NCI-H69 (cell line): ENCODE results near the gene CTNNAL1.

ENCODE experiments used
- DNase-seq: peaks from one replicate; lab custom pipeline; 2025; lab: John Stamatoyannopoulos, UW

Gene CTNNAL1

DNA sequence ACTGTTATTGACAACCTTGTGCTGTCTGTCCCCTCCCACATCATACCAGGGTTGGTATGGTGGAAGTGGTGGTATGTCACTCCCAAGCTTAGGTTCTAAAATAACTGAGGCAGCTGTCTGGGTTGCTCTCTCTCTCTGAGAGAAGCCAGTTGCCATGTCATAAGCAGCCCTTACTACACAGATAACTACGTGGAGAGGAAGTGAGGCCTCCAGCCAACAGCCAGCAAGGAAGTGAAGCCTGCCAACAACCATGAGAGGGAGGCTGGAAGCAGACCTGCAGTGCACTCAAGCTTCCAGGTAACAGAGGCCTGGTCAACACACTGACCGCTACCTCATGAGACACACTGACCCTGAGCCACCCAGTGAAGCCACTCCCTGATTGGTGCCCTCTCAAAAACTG is 18.6 kb downstream of the CTNNAL1 start:
- DNase-seq = no peak

- DNase-seq = no peak
These were observed 21.8 kb downstream of the CTNNAL1 start for GRCh38 chr9:108991479-108991878.

DNA sequence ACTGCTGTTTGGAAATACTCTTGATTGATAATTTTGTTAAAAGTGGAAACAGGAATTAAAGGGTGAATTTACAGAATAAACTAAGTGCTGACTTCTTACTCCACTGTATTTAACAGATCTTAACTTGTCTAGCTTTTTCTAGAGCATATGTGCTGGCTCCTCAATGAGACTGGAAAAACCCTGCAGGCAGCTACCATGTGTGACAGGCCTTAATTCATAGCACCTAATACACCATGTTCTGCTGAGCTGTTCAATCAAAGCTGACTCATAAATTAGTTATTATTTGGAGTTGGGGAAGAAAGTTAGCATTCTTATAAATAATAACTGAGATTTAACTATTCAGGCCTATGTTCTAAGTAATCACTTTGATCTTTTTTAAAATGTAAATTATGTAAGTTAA is 29.4 kb downstream of the CTNNAL1 start:
- DNase-seq = no peak

DNA sequence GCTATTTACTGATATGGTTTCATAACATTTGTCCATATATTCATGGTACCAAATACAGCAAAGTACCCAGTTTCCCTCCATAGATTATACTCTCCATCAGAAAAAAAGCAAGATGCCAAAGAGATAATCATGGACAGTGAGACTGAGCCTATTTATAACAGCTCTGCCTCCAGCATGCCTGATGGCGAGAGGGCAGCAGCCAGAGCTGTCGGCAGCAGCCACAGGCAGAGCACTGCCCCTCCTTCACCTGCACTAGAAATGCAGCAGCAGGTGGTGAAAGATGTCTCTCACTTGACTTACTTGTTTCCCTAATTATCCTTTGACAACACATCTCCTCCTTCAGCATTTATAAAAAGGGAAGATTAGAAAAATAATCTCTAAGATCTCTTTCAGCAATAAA is 32.4 kb downstream of the CTNNAL1 start:
- DNase-seq = no peak

GRCh38 chr9:108978205-108978604 is 35.1 kb downstream of the CTNNAL1 start:
- DNase-seq = no peak

- no peak for DNase-seq
These were observed 39.4 kb downstream of the CTNNAL1 start for GRCh38 chr9:108973895-108974294.

DNA sequence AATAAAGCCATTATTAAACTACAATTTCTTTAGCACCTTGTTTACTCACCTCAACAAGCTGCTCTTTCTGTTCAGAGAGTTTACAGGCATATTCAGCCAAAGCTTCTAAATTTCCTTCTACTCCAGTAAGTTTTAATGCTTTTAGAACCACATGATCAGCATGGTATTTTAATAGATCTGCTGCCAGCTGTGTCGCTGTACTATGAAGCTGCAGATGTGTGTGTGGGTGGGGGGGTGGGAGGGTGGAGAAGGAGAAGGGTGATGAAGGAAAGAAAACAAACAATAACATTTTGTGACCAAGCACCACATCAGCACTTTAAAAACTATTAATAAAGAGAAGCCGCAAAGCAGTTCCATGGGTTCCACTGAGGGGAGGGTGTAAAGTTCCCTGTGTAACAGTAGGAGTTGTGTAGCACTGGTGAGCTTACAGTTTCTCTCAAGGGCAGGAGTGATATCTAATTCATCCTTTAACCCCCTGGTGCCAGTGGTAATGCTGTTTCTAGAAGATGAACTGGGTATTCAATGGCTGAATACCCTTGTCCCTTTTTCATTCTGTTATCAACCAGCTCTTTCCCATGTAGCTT is 40.6 kb downstream of the CTNNAL1 start:
- DNase-seq = peak; percentile 34

DNA sequence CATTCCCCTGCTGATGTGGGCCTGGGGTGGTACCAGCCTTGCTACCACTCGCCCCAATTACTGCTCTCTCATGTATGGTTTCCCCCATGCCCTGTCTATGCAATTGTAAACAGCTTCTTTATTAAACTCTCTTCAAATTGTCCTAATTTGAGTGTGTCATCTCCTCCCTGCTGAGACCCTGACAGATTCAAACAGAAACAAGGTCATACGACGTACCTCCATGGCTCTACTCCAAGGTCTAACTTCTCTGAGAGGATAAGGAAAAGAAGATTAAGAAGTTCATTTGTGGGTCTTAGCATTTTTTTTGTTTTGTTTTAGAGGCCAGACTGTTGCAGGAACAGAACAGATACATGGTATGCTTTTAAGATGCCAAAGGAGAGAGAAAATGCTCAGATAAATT is 41.1 kb downstream of the CTNNAL1 start:
- DNase-seq = peak; percentile 81

DNA sequence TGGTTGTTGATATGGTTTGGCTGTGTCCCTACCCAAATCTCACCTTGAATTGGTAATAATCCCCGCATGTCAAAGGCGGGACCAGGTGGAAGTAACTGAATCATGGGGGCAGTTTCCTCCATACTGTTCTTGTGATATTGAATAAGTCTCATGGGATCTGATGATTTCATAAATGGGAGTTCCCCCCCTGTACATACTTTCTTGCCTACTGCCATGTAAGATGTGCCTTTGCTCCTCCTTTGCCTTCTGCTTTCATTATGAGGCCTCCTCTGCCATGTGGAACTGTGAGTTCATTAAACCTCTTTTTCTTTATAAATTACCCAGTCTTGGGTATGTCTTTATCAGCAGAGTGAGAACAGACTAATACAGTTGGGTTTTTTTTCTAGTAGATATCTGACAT is 41.9 kb downstream of the CTNNAL1 start:
- peak; percentile 12 for DNase-seq

DNA sequence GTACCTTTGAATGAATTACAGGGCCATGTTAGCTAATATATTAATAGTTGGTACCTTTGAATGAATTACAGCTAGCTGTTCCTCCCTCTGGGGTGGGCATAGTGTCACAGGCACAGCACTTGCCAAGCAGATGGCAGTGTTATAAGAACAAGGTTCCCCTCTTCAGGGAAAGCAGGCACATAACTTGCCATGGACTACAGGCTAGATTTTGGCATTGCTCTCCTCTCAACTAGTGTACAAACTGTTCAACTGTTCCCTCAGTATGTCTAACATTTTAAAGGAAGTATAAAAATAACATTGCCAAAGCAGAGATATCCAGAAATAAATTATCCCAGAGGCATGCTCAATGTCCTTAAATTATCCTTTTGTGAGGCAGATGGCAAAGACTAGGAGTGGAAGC is 45.4 kb downstream of the CTNNAL1 start:
- no peak for DNase-seq

DNA sequence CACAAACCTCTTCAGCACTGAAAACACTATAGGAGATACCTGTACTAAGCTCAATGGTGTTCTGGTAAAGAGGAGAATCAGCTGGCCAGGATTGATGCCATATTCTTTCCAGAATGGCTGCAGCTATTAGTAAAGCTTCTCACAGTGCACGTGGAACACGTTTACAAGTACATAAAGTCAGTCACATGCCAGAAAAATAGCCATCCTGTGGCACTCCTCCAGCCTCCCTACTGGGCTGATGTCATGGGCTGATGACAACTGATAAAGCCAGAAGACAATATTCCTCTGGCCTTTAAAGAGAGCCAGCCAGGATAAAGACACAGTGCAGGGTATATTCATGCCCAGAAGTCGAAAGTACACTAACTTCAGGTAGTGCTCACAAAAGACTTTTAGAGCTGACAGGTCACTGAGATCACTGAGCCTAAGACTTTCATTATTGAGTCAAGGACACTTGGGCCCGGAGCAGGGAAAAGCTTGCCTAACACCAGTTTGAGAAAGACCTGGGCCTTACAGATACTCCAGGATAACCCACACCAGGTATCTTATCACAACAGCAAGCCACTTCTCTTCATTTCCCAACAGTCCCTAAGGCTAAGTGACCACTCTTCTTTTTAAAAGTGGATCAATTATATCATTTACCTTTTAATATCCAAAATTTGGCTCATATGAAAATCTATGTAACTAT is 49.7 kb downstream of the CTNNAL1 start:
- DNase-seq = peak; percentile 24

DNA sequence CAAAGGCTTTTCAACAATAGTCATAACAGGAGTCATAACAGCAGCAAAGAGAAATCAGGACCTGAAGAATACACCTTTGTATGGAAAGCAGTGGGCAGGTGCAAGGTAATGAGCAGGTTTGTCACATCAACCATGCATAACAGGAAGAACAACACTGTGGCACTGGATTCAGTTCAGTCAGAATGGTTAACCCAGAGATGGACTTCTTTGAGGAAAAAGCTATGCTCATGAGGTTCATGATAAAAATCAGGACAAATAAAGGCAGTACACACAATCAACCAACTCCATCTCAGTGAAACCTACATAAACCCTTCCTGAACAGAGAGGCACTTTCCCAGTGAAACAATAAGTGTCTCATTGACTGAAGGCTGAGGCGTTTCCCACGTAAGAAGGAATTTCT is 52.1 kb downstream of the CTNNAL1 start:
- DNase-seq = no peak

GRCh38 chr9:108960331-108960730 is 53.0 kb downstream of the CTNNAL1 start:
- DNase-seq = no peak

- peak; percentile 28 for DNase-seq
These were observed 56.7 kb downstream of the CTNNAL1 start for GRCh38 chr9:108956631-108957026.

- DNase-seq = peak; percentile 60
These were observed 57.2 kb downstream of the CTNNAL1 start for GRCh38 chr9:108956022-108956630.

GRCh38 chr9:108953983-108954574 is 59.2 kb downstream of the CTNNAL1 start:
- peak; percentile 55 for DNase-seq

GRCh38 chr9:108951578-108951977 is 61.7 kb downstream of the CTNNAL1 start:
- no peak for DNase-seq

- no peak for DNase-seq
These were observed 63.1 kb downstream of the CTNNAL1 start for GRCh38 chr9:108950168-108950567.

GRCh38 chr9:108939975-108940374 is 73.3 kb downstream of the CTNNAL1 start:
- no peak for DNase-seq

- DNase-seq = no peak
These were observed 75.6 kb downstream of the CTNNAL1 start for GRCh38 chr9:108937561-108938305.

GRCh38 chr9:108934323-108934893 is 78.9 kb downstream of the CTNNAL1 start, which contains the start of gene ABITRAM:
Gene ABITRAM, plus strand, starts transcription at chr9:108934400. Its CDS starts 87 bp downstream, at chr9:108934487.
- DNase-seq = peak; percentile 96
